H1 (cell line): ENCODE data around the gene CELF4. TPM values are rescaled to one million over a fixed set of nuclear protein-coding genes. Genes with fewer than 3 reads are reported as not detected.

Experiments
- CBX5 ChIP-seq: fragments of 300-800, 300-1000 bp; sonication (generic); IDR thresholded peaks from 2 replicates; pipeline ENCODE4 v1.7.1; 2016; ENCODE audit warnings: antibody characterized with exemption, low read length, low read depth
- E2F6 ChIP-seq: IDR thresholded peaks from 2 replicates; pipeline ENCODE4 v1.6.1; 2012; ENCODE audit warnings: inconsistent platforms
- FOSL1 ChIP-seq: IDR thresholded peaks from 2 replicates; pipeline ENCODE4 v1.6.1; 2011; ENCODE audit warnings: mild to moderate bottlenecking, low read depth, low read length, moderate library complexity; ENCODE audit not compliant: insufficient read depth
- JUN ChIP-seq: IDR thresholded peaks from 2 replicates; pipeline ENCODE4 v1.6.1; 2011; ENCODE audit warnings: low read depth, mild to moderate bottlenecking, improper control_type of control experiment, low read length
- RXRA ChIP-seq: IDR thresholded peaks from 2 replicates; pipeline ENCODE4 v1.6.1; 2011; ENCODE audit warnings: low read depth, mild to moderate bottlenecking, low read length, moderate library complexity; ENCODE audit not compliant: insufficient read depth
- SIX5 ChIP-seq: IDR thresholded peaks from 2 replicates; pipeline ENCODE4 v1.6.1; 2011; ENCODE audit warnings: mild to moderate bottlenecking, low read depth, low read length
- SP4 ChIP-seq: IDR thresholded peaks from 2 replicates; pipeline ENCODE4 v1.6.1; 2012; ENCODE audit warnings: low read length, inconsistent platforms
- SRF ChIP-seq: IDR thresholded peaks from 2 replicates; pipeline ENCODE4 v1.6.1; 2011; ENCODE audit warnings: mild to moderate bottlenecking, low read depth, low read length, moderate library complexity
- TCF12 ChIP-seq: IDR thresholded peaks from 2 replicates; pipeline ENCODE4 v1.6.1; 2011; ENCODE audit warnings: low read depth, mild to moderate bottlenecking, low read length
- TEAD4 ChIP-seq: IDR thresholded peaks from 2 replicates; pipeline ENCODE4 v1.6.1; 2012; ENCODE audit warnings: low read depth, low read length, inconsistent platforms, mixed read lengths
- polyA plus RNA-seq, 7 experiments: library from polyadenylated mRNA; depleted of rRNA in 3 of 7; stranded (reverse) in 5 of 7; unstranded in 2 of 7; fragments of >200 nt in 5 of 7; fragments of 200-250 nt in 2 of 7; gene quantifications; 1 replicate in 5 of 7; 2 replicates in 1 of 7; 4 replicates in 1 of 7; pipeline versions ENCODE4 v1.2.1 to v1.2.3, GENCODE V29; 2011 to 2013; ENCODE audit warnings: missing spikeins in 2 of 7, mixed read lengths in 2 of 7
- total RNA-seq: library from RNA; stranded (reverse); fragmentation: NEBNext Ultra II Directional; extraction: Animal tissue kit (Norgen Biotek cat#: 25700); gene quantifications from 2 replicates; pipeline ENCODE4 v1.2.1, GENCODE V29; 2021
- TF ChIP-seq, protein P1 (sequence below): IDR thresholded peaks from 2 replicates; pipeline ENCODE4 v1.6.1; 2012; ENCODE audit warnings: inconsistent platforms

The CELF4 gene
- total and polyA plus RNA-seq, 2 of the 8 experiments (the other 6 are each of a cell fraction or from before 2014, with no cell fraction given) = 1.6 to 3.4 TPM

- TF ChIP-seq, protein P1, sequence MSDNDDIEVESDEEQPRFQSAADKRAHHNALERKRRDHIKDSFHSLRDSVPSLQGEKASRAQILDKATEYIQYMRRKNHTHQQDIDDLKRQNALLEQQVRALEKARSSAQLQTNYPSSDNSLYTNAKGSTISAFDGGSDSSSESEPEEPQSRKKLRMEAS = peak; percentile 63; the same call in 1 of the 2 replicates
- no peak for TF ChIP-seq FOSL1
- TF ChIP-seq JUN = no peak
- no peak for TF ChIP-seq SRF
- TF ChIP-seq TEAD4 = 0 out of 2 replicates have a peak, but pooled peaks have one; percentile 23
- no peak for TF ChIP-seq RXRA
- TF ChIP-seq CBX5 = no peak
- no peak for TF ChIP-seq SP4
- TF ChIP-seq SIX5 = no peak
- TF ChIP-seq TCF12 = no peak
- TF ChIP-seq E2F6 = 0 out of 2 replicates have a peak, but pooled peaks have one; percentile 40
- TF ChIP-seq, all 59 proteins: peak for 5
Observed at GRCh38 chr18:37584952-37585695, 19.5 kb upstream of the CELF4 start (continued).
